T47D (cell line): ENCODE data around the gene UGT1A1.

ENCODE experiments used
- DNase-seq, 2 experiments: peaks; one replicate each; pipeline versions ENCODE4 v3.0.0 to v3.0.0-alpha.2; 2011 to 2012; ENCODE audit warnings: low read depth in 1 of 2, low spot score in 1 of 2
- JUND ChIP-seq: IDR thresholded peaks from 2 replicates; pipeline ENCODE4 v1.6.1; 2012; ENCODE audit warnings: low read depth
- in situ Hi-C: cut with HindIII; loops from 2 replicates; pipeline ENCODE4 v1.10.0; 2016; ENCODE audit warnings: low sequenced_read_pairs, low pct_unique_long_range_greater_than_20kb

Gene UGT1A1

DNA sequence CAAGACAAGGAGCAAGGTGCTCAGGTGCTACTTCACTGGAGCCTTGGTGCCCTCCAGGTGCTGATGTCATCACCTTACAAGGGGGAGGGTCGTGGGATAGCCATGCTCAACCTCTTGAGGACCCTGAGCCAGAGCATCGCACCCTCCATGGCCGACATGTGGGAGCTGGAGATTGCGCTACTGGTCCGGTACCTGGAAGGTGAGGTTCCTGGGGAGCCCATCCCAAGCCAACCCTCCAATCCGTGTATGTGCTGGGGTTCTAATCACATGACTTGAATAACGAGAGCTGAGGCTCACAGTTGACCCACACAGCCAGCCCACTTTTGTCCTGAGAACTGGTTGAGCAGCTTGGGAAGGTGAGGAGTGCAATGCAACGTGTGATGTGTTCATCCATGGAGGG, 43.9 kb downstream of the UGT1A1 start:
- in situ Hi-C loops, result no loop called here
- no peak for TF ChIP-seq JUND
- no peak for DNase-seq

DNA sequence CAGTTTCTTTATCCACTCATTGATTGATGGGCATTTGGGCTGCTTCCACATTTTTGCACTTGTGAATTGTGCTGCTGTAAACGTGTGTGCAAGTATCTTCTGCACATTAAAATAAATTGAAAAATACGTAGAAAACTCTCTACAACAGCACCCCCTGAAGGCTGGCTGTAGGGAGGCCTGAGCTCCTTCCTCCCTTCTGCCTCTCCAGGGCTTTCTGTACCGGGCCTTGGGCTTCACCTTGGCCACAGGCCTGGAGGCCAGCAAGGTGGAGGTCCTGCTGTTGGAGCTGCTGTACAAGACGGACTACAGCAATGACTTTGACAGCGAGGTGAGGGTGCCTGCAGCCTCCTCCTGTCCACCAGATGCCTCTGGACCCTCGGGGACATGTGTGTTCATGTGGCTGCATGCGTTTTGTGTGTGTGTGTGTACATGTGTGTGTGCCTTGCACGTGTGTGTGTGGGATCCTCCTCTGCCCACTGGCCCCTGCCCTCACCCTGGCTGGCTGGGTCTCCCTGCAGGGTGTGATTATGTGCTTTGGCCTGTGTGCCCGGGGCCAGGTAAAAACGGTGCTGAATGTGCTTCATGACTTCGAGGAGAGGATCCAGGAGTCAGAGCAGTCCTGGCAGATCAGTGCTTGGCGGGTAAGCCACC, 47.3 kb downstream of the UGT1A1 start:
- in situ Hi-C loops, result no loop called here
- TF ChIP-seq JUND, result no peak

DNA sequence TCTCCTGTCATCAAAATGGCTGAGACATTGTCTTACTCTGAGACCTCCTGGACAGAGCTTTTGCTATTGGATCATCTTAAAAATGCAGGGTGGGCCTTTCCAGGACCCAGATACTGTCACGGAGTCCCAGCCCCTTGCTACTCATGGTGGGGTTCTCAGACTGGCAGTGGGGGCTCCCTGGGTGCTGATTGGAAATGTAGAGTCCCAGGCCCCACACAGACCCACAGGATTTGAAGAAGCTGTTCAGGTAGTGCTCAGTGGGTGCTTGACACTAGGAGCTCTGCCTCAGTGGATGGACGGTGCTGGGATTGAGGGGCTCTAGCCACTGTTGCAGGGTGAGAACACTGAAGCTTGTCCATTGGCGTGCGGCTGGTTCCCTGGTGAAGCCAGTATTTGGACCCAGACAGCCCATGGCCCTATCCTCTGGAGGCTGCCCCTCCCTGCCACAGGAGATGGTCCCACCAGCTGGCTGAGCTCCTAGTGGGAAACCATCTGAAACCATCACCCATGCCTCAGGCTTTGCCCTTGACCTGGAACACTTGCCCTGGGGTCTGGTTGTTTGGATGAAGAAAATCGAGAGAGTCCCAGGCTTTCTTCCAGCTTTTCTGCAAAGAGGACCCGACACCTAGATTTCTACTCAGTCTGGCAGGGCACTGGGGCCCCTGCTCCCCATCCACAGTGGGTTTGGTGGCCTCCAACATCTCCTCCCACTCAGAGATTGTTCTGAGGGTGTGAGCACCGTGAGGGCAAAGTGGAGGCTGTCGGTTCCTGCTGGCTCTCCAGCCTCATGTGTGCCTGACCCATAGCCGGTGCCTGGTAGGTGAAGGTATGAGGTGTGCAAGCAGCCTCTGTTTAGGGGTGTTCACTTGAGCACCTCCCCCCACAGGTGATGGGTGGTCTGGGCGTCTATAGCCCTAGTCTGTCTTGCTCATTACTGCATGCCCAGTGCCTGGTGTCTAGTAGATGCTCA, 48.2 kb downstream of the UGT1A1 start:
- in situ Hi-C loops, result no loop called here
- TF ChIP-seq JUND, result no peak
- DNase-seq, result no peak

More for the DNA sequence above, 47.3 kb downstream of the UGT1A1 start:
- DNase-seq, result no peak

DNA sequence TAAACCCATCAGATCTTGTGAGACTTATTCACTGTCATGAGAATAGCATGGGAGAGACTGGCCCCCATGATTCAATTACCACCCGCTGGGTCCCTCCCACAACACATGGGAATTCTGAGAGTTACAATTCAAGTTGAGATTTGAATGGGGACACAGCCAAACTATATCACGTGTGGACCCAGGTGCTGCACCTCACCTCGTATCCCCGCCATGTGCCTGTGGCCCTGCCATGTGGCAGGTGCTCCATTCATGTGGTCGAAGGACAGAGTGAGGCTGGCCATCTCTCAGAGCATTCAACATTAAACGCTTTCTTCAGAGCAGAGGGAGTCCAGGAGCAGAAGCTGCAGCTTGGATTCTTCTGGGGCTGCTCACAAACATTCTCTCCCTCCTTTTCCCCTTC, 50.3 kb downstream of the UGT1A1 start:
- no peak for DNase-seq
- no peak for TF ChIP-seq JUND
- in situ Hi-C loops, result no loop called here

- in situ Hi-C loops, result no loop called here
- TF ChIP-seq JUND, result no peak
Observed at GRCh38 chr2:233811087-233811486, 51.0 kb downstream of the UGT1A1 start.

GRCh38 chr2:233811732-233812131, 51.7 kb downstream of the UGT1A1 start:
- no peak for DNase-seq
- TF ChIP-seq JUND, result no peak
- in situ Hi-C loops, result no loop called here

More at GRCh38 chr2:233811087-233811486, 51.0 kb downstream of the UGT1A1 start:
- no peak for DNase-seq

DNA sequence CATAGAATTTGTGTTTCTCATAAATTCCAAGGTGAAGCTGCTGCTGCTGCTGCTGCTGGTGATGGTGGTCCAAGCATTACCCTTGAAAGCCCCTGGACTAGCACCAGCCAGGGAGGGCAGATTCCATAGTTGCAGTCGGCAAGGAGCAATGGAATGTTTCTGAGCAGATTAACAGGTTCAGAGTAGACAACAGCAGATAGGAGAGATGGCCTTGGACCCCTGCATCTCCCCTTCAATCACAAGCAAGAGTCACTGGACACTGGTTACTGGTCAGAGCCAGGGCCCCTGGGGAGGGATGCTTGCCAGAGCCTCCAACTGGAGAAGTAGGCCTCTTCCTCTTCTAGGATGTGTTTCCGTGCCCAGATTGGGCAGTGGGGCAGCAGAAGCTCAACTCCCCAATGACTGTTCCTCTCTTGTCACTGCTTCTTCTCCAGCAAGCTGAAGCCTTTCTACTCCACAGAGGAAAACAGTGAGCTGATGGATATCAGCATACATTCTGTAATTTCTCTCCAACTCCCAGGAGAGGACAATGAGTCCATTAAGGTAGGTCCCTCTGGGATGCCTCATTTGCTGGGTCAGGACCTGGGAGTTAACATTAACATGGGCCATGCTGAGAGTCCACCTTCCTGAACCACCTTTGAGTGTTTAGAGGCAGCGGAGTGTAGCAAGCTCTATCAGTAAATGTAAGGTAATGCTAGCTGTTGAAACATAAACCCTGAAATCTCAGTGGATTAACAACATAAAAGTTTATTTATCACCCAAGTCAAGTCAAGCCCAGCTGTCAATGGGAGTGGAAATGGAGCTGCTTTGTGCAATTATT, 53.4 kb downstream of the UGT1A1 start:
- in situ Hi-C loops, result no loop called here
- no peak for TF ChIP-seq JUND

DNA sequence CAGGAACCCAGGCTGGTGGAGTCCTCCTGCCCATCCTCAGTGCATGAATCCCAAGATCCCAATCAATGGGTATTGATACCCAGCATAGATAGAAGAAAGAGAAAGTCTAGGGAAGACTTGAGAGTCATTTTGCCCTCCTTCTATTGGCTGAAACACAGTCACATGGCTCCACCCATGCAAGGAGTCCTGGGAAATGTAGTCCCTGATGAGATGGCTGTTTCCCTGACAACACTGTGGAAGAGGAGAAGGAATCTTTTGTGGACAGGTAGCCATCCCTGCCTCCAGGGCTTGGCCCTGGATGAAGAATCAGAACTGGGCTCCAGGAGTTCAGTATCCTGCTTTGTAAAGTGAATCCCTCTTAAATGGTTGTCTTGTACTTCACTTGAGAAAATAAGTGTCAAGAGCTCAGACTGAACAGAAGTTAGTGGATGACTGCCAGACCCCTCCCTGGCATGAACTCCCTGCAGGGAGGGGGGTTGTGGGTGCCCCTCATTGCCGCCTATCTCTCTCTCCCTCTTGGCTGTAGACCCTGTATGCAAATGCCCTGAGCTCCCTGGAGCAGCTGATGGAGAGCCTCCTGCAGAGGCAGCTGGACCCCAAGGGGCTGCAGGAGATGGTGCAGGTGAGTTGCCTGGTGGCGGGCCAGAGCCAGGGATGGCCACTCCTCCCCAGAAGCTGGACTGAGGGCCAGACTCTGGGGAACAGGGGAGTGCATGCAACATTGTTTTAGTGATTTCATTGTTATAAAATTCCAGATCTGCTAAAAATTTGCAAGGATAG, 54.2 kb downstream of the UGT1A1 start:
- DNase-seq, result peak in 1 of 2 experiments; percentile 26
- in situ Hi-C loops, result no loop called here
- no peak for TF ChIP-seq JUND

More for the DNA sequence above, 53.4 kb downstream of the UGT1A1 start:
- DNase-seq, result no peak

GRCh38 chr2:233815861-233816260, 55.8 kb downstream of the UGT1A1 start:
- no peak for DNase-seq
- no peak for TF ChIP-seq JUND
- in situ Hi-C loops, result no loop called here

GRCh38 chr2:233816334-233816733, 56.3 kb downstream of the UGT1A1 start:
- in situ Hi-C loops, result no loop called here
- DNase-seq, result no peak
- no peak for TF ChIP-seq JUND

- no peak for DNase-seq
- in situ Hi-C loops, result no loop called here
- TF ChIP-seq JUND, result no peak
Observed at GRCh38 chr2:233816771-233817170, 56.7 kb downstream of the UGT1A1 start.

- in situ Hi-C loops, result no loop called here
- DNase-seq, result no peak
- TF ChIP-seq JUND, result no peak
Observed at GRCh38 chr2:233817361-233817911, 57.4 kb downstream of the UGT1A1 start.
